Measurements from ENCODE around the gene MYO5C.

- TF ChIP-seq, protein P1, sequence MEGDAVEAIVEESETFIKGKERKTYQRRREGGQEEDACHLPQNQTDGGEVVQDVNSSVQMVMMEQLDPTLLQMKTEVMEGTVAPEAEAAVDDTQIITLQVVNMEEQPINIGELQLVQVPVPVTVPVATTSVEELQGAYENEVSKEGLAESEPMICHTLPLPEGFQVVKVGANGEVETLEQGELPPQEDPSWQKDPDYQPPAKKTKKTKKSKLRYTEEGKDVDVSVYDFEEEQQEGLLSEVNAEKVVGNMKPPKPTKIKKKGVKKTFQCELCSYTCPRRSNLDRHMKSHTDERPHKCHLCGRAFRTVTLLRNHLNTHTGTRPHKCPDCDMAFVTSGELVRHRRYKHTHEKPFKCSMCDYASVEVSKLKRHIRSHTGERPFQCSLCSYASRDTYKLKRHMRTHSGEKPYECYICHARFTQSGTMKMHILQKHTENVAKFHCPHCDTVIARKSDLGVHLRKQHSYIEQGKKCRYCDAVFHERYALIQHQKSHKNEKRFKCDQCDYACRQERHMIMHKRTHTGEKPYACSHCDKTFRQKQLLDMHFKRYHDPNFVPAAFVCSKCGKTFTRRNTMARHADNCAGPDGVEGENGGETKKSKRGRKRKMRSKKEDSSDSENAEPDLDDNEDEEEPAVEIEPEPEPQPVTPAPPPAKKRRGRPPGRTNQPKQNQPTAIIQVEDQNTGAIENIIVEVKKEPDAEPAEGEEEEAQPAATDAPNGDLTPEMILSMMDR (IDR thresholded peaks at IDR 0.05) = no peak
- TF ChIP-seq POLR2A (IDR thresholded peaks at IDR 0.05) = no peak
Measured at GRCh38 chr15:52326756-52327155, 31.2 kb upstream of the MYO5C start.

All from testis (tissue), 2 donors.